Endothelial cell of umbilical vein (primary cell): ENCODE data around the gene ERVW-1. TPM values are rescaled to one million over a fixed set of nuclear protein-coding genes. Genes with fewer than 3 reads are reported as not detected.

Experiments
- BruUV-seq: library from RNA; stranded (reverse); fragments of 400-500 nt; replicated peaks from 2 replicates; lab custom pipeline; 2021; lab: Mats Ljungman, UMichigan
- CTCF ChIA-PET: fragments of 300-600, 350-600 bp; sonication (Branson Sonifier 250); formaldehyde crosslinking; loops from one replicate; lab custom pipeline; 2021; ENCODE audit warnings: antibody characterized with exemption, inconsistent platforms; lab: Charles Lee
- POLR2A ChIA-PET: fragments of 300-600, 350-600 bp; sonication (Branson Sonifier 250); formaldehyde crosslinking; loops from one replicate; lab custom pipeline; 2021; ENCODE audit warnings: antibody characterized with exemption, inconsistent platforms; lab: Charles Lee
- DNase-seq: peaks from one replicate; pipeline ENCODE4 v3.0.0-alpha.2; 2011; ENCODE audit warnings: low read depth, low spot score
- FAIRE-seq: peaks from 2 replicates; lab custom pipeline; 2011; peaks lifted over from hg19 to GRCh38; lab: Jason Lieb, UNC
- H2AFZ ChIP-seq: 2 replicates; pipeline ENCODE4 v1.6.0; 2012; ENCODE audit warnings: low read depth, low read length, control low read depth, inconsistent platforms
- H3K27ac ChIP-seq: 2 replicates; pipeline ENCODE4 v1.5.1; 2011; ENCODE audit warnings: low read depth, mild to moderate bottlenecking, control low read depth, low read length, moderate library complexity; ENCODE audit not compliant: insufficient read depth
- H3K27me3 ChIP-seq, 2 experiments: 2 replicates each; pipeline versions ENCODE4 v1.6.0 to v1.6.1; 2011; ENCODE audit warnings: low read length in 2 of 2, mixed read lengths in 1 of 2; ENCODE audit not compliant: control insufficient read depth in 2 of 2, insufficient read depth in 2 of 2
- H3K36me3 ChIP-seq, 2 experiments: 2 replicates in 1 of 2; 3 replicates in 1 of 2; pipeline ENCODE4 v1.5.1; 2011; ENCODE audit warnings: low read length in 2 of 2, mild to moderate bottlenecking in 1 of 2, moderate library complexity in 1 of 2; ENCODE audit not compliant: control insufficient read depth in 2 of 2, insufficient read depth in 2 of 2; ENCODE audit errors: extremely low read depth in 1 of 2
- H3K4me1 ChIP-seq: 3 replicates; pipeline ENCODE4 v1.5.1; 2011; ENCODE audit warnings: mild to moderate bottlenecking, low read length; ENCODE audit not compliant: control insufficient read depth, insufficient read depth; ENCODE audit errors: extremely low read depth
- H3K4me2 ChIP-seq: 2 replicates; pipeline ENCODE4 v1.6.1; 2011; ENCODE audit warnings: low read length, control low read depth, mixed read lengths; ENCODE audit not compliant: insufficient read depth
- H3K4me3 ChIP-seq, 3 experiments: fragments of 200-600 bp in 1 of 3; sonication (generic), shearing (Covaris generic) in 1 of 3; replicated peaks in 1 of 3; 2 replicates each; pipeline ENCODE4 v1.5.1; 2011 to 2016; ENCODE audit warnings: control low read depth in 3 of 3, low read length in 3 of 3, mild to moderate bottlenecking in 2 of 3, inconsistent platforms in 1 of 3, low read depth in 1 of 3, moderate library complexity in 1 of 3; ENCODE audit not compliant: insufficient read depth in 1 of 3
- H3K79me2 ChIP-seq: 2 replicates; pipeline ENCODE4 v1.6.0; 2012; ENCODE audit warnings: low read length, inconsistent platforms; ENCODE audit not compliant: control insufficient read depth, insufficient read depth
- H3K9ac ChIP-seq: replicated peaks from 2 replicates; pipeline ENCODE3; 2011; ENCODE audit warnings: low read length, control low read depth; ENCODE audit not compliant: insufficient read depth; ENCODE audit errors: extremely low read depth
- H3K9me1 ChIP-seq: replicated peaks from 3 replicates; pipeline ENCODE4 v1.6.0; 2011; ENCODE audit warnings: mild to moderate bottlenecking, low read length; ENCODE audit not compliant: control insufficient read depth, insufficient read depth; ENCODE audit errors: extremely low read depth
- H3K9me3 ChIP-seq: replicated peaks from 2 replicates; pipeline ENCODE4 v1.5.1; 2012; ENCODE audit warnings: low read length, inconsistent platforms; ENCODE audit not compliant: control insufficient read depth, insufficient read depth
- H4K20me1 ChIP-seq: replicated peaks from 2 replicates; pipeline ENCODE3; 2011; ENCODE audit warnings: mild to moderate bottlenecking, low read length; ENCODE audit not compliant: control insufficient read depth, insufficient read depth; ENCODE audit errors: extremely low read depth
- EZH2 ChIP-seq: IDR thresholded peaks from 2 replicates; pipeline ENCODE4 v1.6.1; 2012; ENCODE audit warnings: borderline replicate concordance, low read depth, mild to moderate bottlenecking, moderate library complexity, low read length, inconsistent platforms; ENCODE audit not compliant: severe bottlenecking
- FOS ChIP-seq: IDR thresholded peaks from 2 replicates; pipeline ENCODE4 v1.6.1; 2011; ENCODE audit warnings: mild to moderate bottlenecking, low read length, moderate library complexity, borderline replicate concordance; ENCODE audit not compliant: insufficient read depth
- GATA2 ChIP-seq: IDR thresholded peaks from 2 replicates; pipeline ENCODE4 v1.7.0; 2011; ENCODE audit warnings: low read depth, mild to moderate bottlenecking, moderate library complexity, mixed read lengths, low read length; ENCODE audit not compliant: insufficient read length, insufficient read depth
- JUN ChIP-seq: IDR thresholded peaks from 2 replicates; pipeline ENCODE4 v1.6.1; 2011; ENCODE audit warnings: borderline replicate concordance, low read depth; ENCODE audit not compliant: insufficient read length, insufficient read depth
- MYC ChIP-seq: IDR thresholded peaks from one replicate; pipeline ENCODE4 v1.6.1; 2011; ENCODE audit warnings: mild to moderate bottlenecking, low read depth, low read length
- POLR2A ChIP-seq: IDR thresholded peaks from 2 replicates; pipeline ENCODE4 v1.6.1; 2012; ENCODE audit warnings: low read depth, mild to moderate bottlenecking, control low read depth, low read length
- POLR2AphosphoS5 ChIP-seq: IDR thresholded peaks from 2 replicates; pipeline ENCODE4 v1.6.1; 2012; ENCODE audit warnings: low read depth, mild to moderate bottlenecking, control low read depth, low read length, moderate library complexity; ENCODE audit not compliant: insufficient read depth
- dilution Hi-C: fragments of 300-500 bp; cut with MboI; formaldehyde crosslinking; loops from one replicate; pipeline ENCODE4 v1.15.0; 2019; ENCODE audit warnings: low sequenced_read_pairs; ENCODE audit not compliant: extremely low pct_ligation_motif_present
- intact Hi-C: fragments of 100-400 bp; cut with micrococcal nuclease; formaldehyde crosslinking; loops from one replicate; pipeline ENCODE4 v1.10.0; 2022
- polyA plus RNA-seq, 4 experiments: library from polyadenylated mRNA; depleted of rRNA in 3 of 4; stranded (reverse) in 3 of 4; unstranded in 1 of 4; fragments of >200 nt; gene quantifications; 2 replicates each; pipeline versions ENCODE4 v1.2.1 to v1.2.3, GENCODE V29; 2011 to 2012; ENCODE audit warnings: missing spikeins in 1 of 4
- total RNA-seq: library from RNA; stranded (reverse); gene quantifications from 2 replicates; pipeline ENCODE4 v1.2.3, GENCODE V29; 2021
- TF ChIP-seq, protein P1 (sequence below), 2 donors: IDR thresholded peaks; 1 replicate in 1 of 2; 2 replicates in 1 of 2; pipeline ENCODE4 v1.5.1; 2011; ENCODE audit warnings: low read length in 2 of 2, mild to moderate bottlenecking in 2 of 2, moderate library complexity in 2 of 2, control low read depth in 1 of 2, inconsistent platforms in 1 of 2, low read depth in 1 of 2; ENCODE audit not compliant: insufficient read depth in 1 of 2; ENCODE audit errors: extremely low read depth in 1 of 2
- TF ChIP-seq, protein P2 (sequence below): IDR thresholded peaks from 2 replicates; pipeline ENCODE4 v1.6.1; 2011; ENCODE audit not compliant: insufficient read depth, insufficient read length

The ERVW-1 gene
- total and polyA plus RNA-seq, 2 donors (not counting 3 experiments of a cell fraction or from before 2014, with no cell fraction given), result not detected

DNA sequence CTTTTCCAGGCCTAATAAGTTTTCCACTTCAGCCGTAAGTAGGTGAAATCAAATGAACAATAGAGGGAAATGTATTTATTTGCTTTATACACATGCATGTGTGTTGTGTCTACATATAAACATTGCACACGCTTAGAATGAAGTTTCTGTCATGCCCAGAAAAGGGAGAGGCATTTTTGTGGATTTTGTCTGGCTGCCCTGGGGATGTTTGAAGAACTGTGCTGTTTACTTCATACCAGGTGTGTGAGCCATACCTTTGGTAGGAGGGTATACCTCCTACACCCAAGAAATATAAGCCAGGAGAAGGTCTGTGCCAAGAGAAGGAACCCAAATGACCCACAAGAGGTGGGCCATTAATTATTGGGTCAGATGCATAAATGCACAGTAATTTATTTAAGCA is 17.6 kb downstream of the ERVW-1 start:
- no peak for FAIRE-seq

More for the DNA sequence above, 17.6 kb downstream of the ERVW-1 start:
- Histone ChIP-seq H3K9me1 (no peaks in the 10 kb centered on the region), H3K4me2 (no peak overlapping the region), H3K9ac (no peak overlapping the region), H3K79me2 (no peaks in the 10 kb centered on the region), H3K4me3 (no peak overlapping the region), H4K20me1 (no peaks in the 10 kb centered on the region), H2AFZ (no peak overlapping the region), H3K9me3 (no peaks in the 10 kb centered on the region), H3K36me3 (peaks cover 3 to 5% of the 10 kb centered on the region in 2 experiments), H3K4me1 (peaks cover 5% of the 10 kb centered on the region), H3K27ac (no peak overlapping the region), H3K27me3 (no peaks in the 10 kb centered on the region)
- dilution Hi-C loops, result no loop called here
- TF ChIP-seq POLR2AphosphoS5 (no peak), FOS (no peak), MYC (no peak), JUN (no peak), EZH2 (no peak), POLR2A (no peak), GATA2 (no peak)
- TF ChIP-seq, protein P1, sequence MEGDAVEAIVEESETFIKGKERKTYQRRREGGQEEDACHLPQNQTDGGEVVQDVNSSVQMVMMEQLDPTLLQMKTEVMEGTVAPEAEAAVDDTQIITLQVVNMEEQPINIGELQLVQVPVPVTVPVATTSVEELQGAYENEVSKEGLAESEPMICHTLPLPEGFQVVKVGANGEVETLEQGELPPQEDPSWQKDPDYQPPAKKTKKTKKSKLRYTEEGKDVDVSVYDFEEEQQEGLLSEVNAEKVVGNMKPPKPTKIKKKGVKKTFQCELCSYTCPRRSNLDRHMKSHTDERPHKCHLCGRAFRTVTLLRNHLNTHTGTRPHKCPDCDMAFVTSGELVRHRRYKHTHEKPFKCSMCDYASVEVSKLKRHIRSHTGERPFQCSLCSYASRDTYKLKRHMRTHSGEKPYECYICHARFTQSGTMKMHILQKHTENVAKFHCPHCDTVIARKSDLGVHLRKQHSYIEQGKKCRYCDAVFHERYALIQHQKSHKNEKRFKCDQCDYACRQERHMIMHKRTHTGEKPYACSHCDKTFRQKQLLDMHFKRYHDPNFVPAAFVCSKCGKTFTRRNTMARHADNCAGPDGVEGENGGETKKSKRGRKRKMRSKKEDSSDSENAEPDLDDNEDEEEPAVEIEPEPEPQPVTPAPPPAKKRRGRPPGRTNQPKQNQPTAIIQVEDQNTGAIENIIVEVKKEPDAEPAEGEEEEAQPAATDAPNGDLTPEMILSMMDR (IDR thresholded peaks at IDR 0.05; ENCODE audit: extremely low read depth in 1 of 2, insufficient read depth in 1 of 2, low read depth in 1 of 2, low read length in 2 of 2), result no peak
- TF ChIP-seq, protein P2, sequence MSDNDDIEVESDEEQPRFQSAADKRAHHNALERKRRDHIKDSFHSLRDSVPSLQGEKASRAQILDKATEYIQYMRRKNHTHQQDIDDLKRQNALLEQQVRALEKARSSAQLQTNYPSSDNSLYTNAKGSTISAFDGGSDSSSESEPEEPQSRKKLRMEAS, result no peak
- POLR2A ChIA-PET, result no interaction called here
- no peak for DNase-seq
- intact Hi-C loops, result no loop called here
- BruUV-seq, result no TSS peak
- CTCF ChIA-PET, result interaction anchor here (0.7 to 3.0 kb wide), 6 partner anchors 10 to 630 kb away, joined by 3 to 50 read pairs (median 18); partner anchors contain the start of gene GATAD1
